Body of pancreas (tissue), 4 donors: Measurements from ENCODE around the gene CCL22. TPM values are rescaled to one million over a fixed set of nuclear protein-coding genes. Genes with fewer than 3 reads are reported as not detected.

Experiments
- ATAC-seq: fragments of 150-250 bp; one replicate; pipeline ENCODE4 v1.9.1; 2016
- DNase-seq, 4 donors: peaks; one replicate each; pipeline ENCODE4 v3.0.0-alpha.2; 2019
- H3K27ac ChIP-seq, 4 donors: fragments of 200-600 bp; sonication (generic); 1 replicate in 3 of 4; 2 replicates in 1 of 4; pipeline versions ENCODE4 v1.5.1 to v1.6.1; 2016 to 2019; ENCODE audit warnings: mild to moderate bottlenecking in 1 of 4, mixed read lengths in 1 of 4, moderate library complexity in 1 of 4
- H3K27me3 ChIP-seq, 2 donors: fragments of 200-600 bp; sonication (generic); one replicate each; pipeline ENCODE4 v1.6.0; 2016; ENCODE audit warnings: mild to moderate bottlenecking in 1 of 2
- H3K36me3 ChIP-seq, 2 donors: fragments of 200-600 bp; sonication (generic); replicated peaks in 1 of 2; 2 replicates each; pipeline ENCODE4 v1.5.1; 2016; ENCODE audit warnings: low read depth in 2 of 2; ENCODE audit not compliant: insufficient read depth in 1 of 2
- H3K4me1 ChIP-seq: fragments of 200-600 bp; sonication (generic); one replicate; pipeline ENCODE4 v1.6.0; 2016
- H3K4me3 ChIP-seq, 2 donors: fragments of 200-600 bp; sonication (generic); 1 replicate in 1 of 2; 2 replicates in 1 of 2; pipeline ENCODE4 v1.5.1; 2016 to 2019
- H3K9me3 ChIP-seq, 3 donors: fragments of 200-600 bp; sonication (generic); 1 replicate in 2 of 3; 2 replicates in 1 of 3; pipeline ENCODE4 v1.5.1; 2016
- POLR2A ChIP-seq, 3 donors: fragments of 450-650 bp; IDR thresholded peaks; one replicate each; pipeline ENCODE4 v1.6.1; 2016; ENCODE audit warnings: antibody characterized with exemption in 3 of 3, mild to moderate bottlenecking in 2 of 3
- WGBS, 2 donors: methylation state at CpG; one replicate each; pipeline ENCODE4 v1.1.5; 2017; 5-methylcytosine and 5-hydroxymethylcytosine counted together
- intact Hi-C: fragments of 100-400 bp; cut with DNase I; formaldehyde crosslinking; loops from one replicate; pipeline ENCODE4 v1.15.1; 2023
- total RNA-seq, 2 donors: library from RNA; depleted of rRNA; stranded (reverse); fragments of >200 nt; gene quantifications; one replicate each; pipeline ENCODE4 v1.1.0, GENCODE V29; 2016
- TF ChIP-seq, protein P1 (sequence below), 7 experiments: fragments of 450-650 bp in 4 of 7; fragments of 200-600 bp in 3 of 7; sonication (generic) in 3 of 7; IDR thresholded peaks; one replicate each; pipeline ENCODE4 v1.5.1; 2016 to 2019; ENCODE audit warnings: antibody characterized with exemption in 7 of 7

Gene CCL22
- total RNA-seq, 2 donors from 2014 or later = not detected

DNA sequence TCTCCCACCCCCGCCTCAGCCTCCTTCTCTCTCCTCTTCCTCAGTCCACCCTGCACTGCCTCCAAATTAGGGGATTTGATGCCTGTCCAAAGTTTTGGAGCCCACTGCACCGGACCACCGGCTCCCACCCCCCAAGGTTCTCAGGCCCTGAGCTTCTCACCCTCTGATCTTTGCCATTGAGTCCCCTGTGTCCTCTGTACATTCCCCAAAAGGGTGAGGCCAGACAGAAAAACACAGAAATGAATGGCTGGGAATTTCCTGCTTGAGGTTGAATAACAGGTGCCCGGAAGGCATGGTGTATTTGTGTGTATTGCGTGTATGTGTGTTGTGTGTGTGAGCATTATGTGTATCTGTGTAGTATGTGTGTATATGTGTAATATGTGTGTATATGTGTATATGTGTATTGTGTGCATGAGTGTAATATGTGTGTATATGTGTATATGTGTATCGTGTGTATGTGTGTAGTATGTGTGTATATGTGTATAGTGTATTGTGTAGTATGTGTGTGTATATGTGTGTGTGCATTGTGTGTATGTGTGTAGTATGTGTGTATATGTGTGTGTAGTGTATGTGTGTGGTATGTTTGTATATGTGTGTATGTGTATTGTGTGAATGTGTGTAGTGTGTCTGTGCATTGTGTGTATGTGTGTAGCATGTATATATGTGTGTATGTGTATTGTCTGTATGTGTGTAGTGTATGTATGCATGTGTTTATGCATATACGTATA lies 29.9 kb downstream of the CCL22 start:
- DNase-seq = no peak
- ATAC-seq = peak; percentile 47
- H3K27ac ChIP-seq = peak overlapping the region in 1 of 4 donors; percentile 13

DNA sequence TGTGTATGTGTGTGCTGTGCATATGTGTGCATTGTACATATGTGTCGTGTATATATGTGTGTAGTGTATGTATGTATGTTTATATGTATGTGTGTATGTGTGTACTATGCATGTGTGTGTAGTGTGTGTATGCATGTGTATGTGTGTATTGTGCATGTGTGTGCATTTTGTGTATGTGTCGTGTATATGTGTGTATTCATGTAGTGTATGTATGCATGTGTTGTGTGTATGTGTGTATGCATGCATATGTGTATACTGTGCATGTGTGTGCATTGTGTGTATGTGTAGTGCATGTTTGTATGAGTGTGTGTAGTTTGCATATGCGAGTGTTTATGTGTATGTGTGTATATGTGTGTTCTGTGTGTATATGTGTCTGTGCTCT lies 30.5 kb downstream of the CCL22 start:
- H3K27me3 ChIP-seq = no peaks in the 10 kb centered on the region
- no peaks in the 10 kb centered on the region for H3K9me3 ChIP-seq
- H3K4me3 ChIP-seq = no peak overlapping the region
- peaks cover 7% of the 10 kb centered on the region for H3K4me1 ChIP-seq
- H3K36me3 ChIP-seq = no peaks in the 10 kb centered on the region
- ATAC-seq (no peak), DNase-seq (no peak)
- no peak for TF ChIP-seq POLR2A (IDR thresholded peaks at IDR 0.05)
- TF ChIP-seq, protein P1, sequence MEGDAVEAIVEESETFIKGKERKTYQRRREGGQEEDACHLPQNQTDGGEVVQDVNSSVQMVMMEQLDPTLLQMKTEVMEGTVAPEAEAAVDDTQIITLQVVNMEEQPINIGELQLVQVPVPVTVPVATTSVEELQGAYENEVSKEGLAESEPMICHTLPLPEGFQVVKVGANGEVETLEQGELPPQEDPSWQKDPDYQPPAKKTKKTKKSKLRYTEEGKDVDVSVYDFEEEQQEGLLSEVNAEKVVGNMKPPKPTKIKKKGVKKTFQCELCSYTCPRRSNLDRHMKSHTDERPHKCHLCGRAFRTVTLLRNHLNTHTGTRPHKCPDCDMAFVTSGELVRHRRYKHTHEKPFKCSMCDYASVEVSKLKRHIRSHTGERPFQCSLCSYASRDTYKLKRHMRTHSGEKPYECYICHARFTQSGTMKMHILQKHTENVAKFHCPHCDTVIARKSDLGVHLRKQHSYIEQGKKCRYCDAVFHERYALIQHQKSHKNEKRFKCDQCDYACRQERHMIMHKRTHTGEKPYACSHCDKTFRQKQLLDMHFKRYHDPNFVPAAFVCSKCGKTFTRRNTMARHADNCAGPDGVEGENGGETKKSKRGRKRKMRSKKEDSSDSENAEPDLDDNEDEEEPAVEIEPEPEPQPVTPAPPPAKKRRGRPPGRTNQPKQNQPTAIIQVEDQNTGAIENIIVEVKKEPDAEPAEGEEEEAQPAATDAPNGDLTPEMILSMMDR (IDR thresholded peaks at IDR 0.05) = no peak
- WGBS, 2 donors = 68 to 77% methylated on average over 3 of the region's 3 CpGs
- no peak overlapping the region for H3K27ac ChIP-seq
- intact Hi-C loops = no loop called here

More for the DNA sequence above, 29.9 kb downstream of the CCL22 start:
- intact Hi-C loops = no loop called here
- Histone ChIP-seq H3K4me3 (no peak overlapping the region), H3K9me3 (no peaks in the 10 kb centered on the region), H3K36me3 (no peaks in the 10 kb centered on the region), H3K4me1 (peaks cover 7% of the 10 kb centered on the region), H3K27me3 (no peaks in the 10 kb centered on the region)
- TF ChIP-seq, protein P1 (IDR thresholded peaks at IDR 0.05) = peak in 1 of 7 experiments; percentile 15
- no peak for TF ChIP-seq POLR2A (IDR thresholded peaks at IDR 0.05)
- 49 to 56% methylated on average over 6 to 7 of the region's 7 CpGs for WGBS, 2 donors

DNA sequence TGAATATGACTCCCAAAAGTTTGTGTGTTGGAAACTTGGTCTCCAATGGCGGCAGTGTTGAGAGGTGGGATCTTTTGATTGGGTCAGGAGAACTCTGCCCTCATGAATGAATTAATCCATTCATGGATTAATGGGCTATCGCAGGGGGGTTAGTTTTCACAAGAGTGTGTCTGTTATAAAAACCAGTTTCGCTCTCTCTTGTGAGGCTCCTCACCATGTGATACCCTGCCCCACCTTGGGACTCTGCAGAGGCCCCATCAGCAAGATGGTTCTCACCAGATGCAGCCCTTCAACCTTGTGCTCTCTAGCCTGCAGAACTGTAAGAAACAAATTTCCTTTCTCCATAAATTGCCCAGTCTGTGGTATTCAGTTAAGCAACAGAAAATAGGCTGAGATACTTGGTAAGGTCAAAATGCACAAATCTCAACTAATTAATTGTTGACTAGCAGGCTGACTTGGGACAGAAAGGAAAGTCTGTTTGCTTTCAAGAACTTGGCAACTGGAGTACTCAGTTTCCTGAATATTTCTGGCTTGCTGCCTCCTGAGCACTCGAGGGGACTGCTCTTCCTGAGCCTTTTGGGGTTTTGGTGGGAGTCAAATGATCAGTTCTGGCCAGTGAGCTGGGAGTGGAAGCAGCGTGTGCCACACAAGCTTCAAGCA lies 32.2 kb downstream of the CCL22 start:
- no peaks in the 10 kb centered on the region for H3K9me3 ChIP-seq
- no peak for DNase-seq
- H3K4me3 ChIP-seq = no peak overlapping the region
- H3K4me1 ChIP-seq = peaks cover 12% of the 10 kb centered on the region
- 67 to 88% methylated on average over 3 to 5 of the region's 5 CpGs for WGBS, 2 donors
- TF ChIP-seq, protein P1 (IDR thresholded peaks at IDR 0.05) = no peak
- no peak for TF ChIP-seq POLR2A (IDR thresholded peaks at IDR 0.05)
- no peaks in the 10 kb centered on the region for H3K36me3 ChIP-seq
- peak overlapping the region in 1 of 4 donors; percentile 6 for H3K27ac ChIP-seq
- no peaks in the 10 kb centered on the region for H3K27me3 ChIP-seq
- no peak for ATAC-seq
- intact Hi-C loops = no loop called here

DNA sequence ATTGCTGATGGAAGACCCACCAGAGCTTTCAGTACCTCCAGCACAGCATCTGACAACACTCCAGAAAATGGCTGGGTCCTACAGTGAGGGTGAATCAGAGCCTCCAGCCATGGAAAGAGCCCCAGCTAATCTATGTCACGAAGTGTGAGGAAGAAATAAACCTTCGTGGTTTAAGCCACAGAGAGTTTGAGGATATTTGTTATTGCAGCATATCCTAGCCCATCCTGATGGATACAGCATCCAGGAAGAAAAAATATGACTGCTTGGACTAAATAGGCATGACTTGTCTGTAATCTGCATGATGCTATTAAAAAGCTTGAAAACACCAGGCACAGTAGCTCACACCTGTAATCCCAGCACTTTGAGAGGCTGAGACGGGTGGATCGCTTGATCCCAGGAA lies 32.7 kb downstream of the CCL22 start:
- intact Hi-C loops = no loop called here
- peak overlapping the region in 1 of 4 donors; percentile 6 for H3K27ac ChIP-seq

More for the DNA sequence above, 32.7 kb downstream of the CCL22 start:
- no peak for ATAC-seq
- no peaks in the 10 kb centered on the region for H3K27me3 ChIP-seq
- no peak overlapping the region for H3K4me3 ChIP-seq
- no peaks in the 10 kb centered on the region for H3K36me3 ChIP-seq
- no peaks in the 10 kb centered on the region for H3K9me3 ChIP-seq
- DNase-seq = no peak
- H3K4me1 ChIP-seq = peaks cover 12% of the 10 kb centered on the region
- WGBS, 2 donors = 73 to 82% methylated on average over 4 of the region's 4 CpGs
- no peak for TF ChIP-seq POLR2A (IDR thresholded peaks at IDR 0.05)
- TF ChIP-seq, protein P1 (IDR thresholded peaks at IDR 0.05) = no peak
